ENCODE data around the gene EPHB2.

GRCh38 chr1:22865736-22866135, 155.1 kb downstream of the EPHB2 start:
- no peak for TF ChIP-seq CTCF (IDR thresholded peaks at IDR 0.05; ENCODE audit: extremely low read depth in 1 of 2, insufficient read depth in 1 of 2, low read depth in 1 of 2, low read length in 2 of 2)
- no peak for TF ChIP-seq POLR2AphosphoS5 (IDR thresholded peaks at IDR 0.05; ENCODE audit: insufficient read depth, low read depth, low read length)
- TF ChIP-seq EZH2 (IDR thresholded peaks at IDR 0.05; ENCODE audit: borderline replicate concordance, low read depth, low read length, severe bottlenecking): no peak
- TF ChIP-seq POLR2A (IDR thresholded peaks at IDR 0.05; ENCODE audit: low read depth, low read length): no peak
- no peak for TF ChIP-seq FOS (IDR thresholded peaks at IDR 0.05; ENCODE audit: borderline replicate concordance, insufficient read depth, low read length)
- no peak for TF ChIP-seq MAX (IDR thresholded peaks at IDR 0.05; ENCODE audit: insufficient read depth, insufficient read length)
- TF ChIP-seq JUN (IDR thresholded peaks at IDR 0.05; ENCODE audit: borderline replicate concordance, insufficient read depth, insufficient read length, low read depth): no peak
- TF ChIP-seq GATA2 (IDR thresholded peaks at IDR 0.05; ENCODE audit: insufficient read depth, insufficient read length, low read depth, low read length): no peak
- no peak for TF ChIP-seq MYC (IDR thresholded peaks at IDR 0.05; ENCODE audit: low read depth, low read length)
